Upper lobe of left lung (tissue), 6 donors: ENCODE measurements around the gene NGEF. TPM values are rescaled to one million over a fixed set of nuclear protein-coding genes. Genes with fewer than 3 reads are reported as not detected.
A peak's percentile ranks its signal among the peaks of the same experiment; 100 is the strongest.

Experiments used
- ATAC-seq, 2 donors: fragments of 200-7000 bp; cut with Tn5 transposase; one replicate each; pipeline ENCODE4 v1.9.1; 2022; ENCODE audit warnings: mild to moderate bottlenecking in 2 of 2, moderate library complexity in 2 of 2; ENCODE audit not compliant: low FRiP score in 2 of 2
- DNase-seq, 2 donors: peaks; one replicate each; pipeline ENCODE4 v3.0.0-alpha.2; 2019 to 2020
- H3K27ac ChIP-seq, 4 donors: fragments of 200-600 bp; sonication (generic); one replicate each; pipeline ENCODE4 v1.5.1; 2016 to 2019
- H3K27me3 ChIP-seq, 4 donors: fragments of 200-600 bp; sonication (generic); one replicate each; pipeline ENCODE4 v1.5.1; 2017 to 2019
- H3K36me3 ChIP-seq, 4 donors: fragments of 200-600 bp; sonication (generic); one replicate each; pipeline ENCODE4 v1.5.1; 2016 to 2019
- H3K4me1 ChIP-seq, 4 donors: fragments of 200-600 bp; sonication (generic); one replicate each; pipeline ENCODE4 v1.5.1; 2018 to 2019
- H3K4me3 ChIP-seq, 4 donors: fragments of 200-600 bp; sonication (generic); one replicate each; pipeline ENCODE4 v1.5.1; 2017 to 2019; ENCODE audit warnings: mild to moderate bottlenecking in 2 of 4, moderate library complexity in 1 of 4
- H3K9me3 ChIP-seq, 4 donors: fragments of 200-600 bp; sonication (generic); one replicate each; pipeline ENCODE4 v1.5.1; 2018 to 2019
- CTCF ChIP-seq, 6 experiments: fragments of 450-650 bp in 4 of 6; fragments of 200-600 bp in 2 of 6; sonication (generic) in 2 of 6; IDR thresholded peaks; one replicate each; pipeline ENCODE4 v1.5.1; 2016 to 2019; ENCODE audit warnings: antibody characterized with exemption in 6 of 6
- EP300 ChIP-seq, 4 donors: sonication (generic); formaldehyde crosslinking; IDR thresholded peaks; one replicate each; pipeline ENCODE4 v1.5.1; 2017; ENCODE audit warnings: antibody characterized with exemption in 4 of 4, control low read depth in 2 of 4
- POLR2A ChIP-seq, 4 donors: fragments of 450-650 bp; IDR thresholded peaks; one replicate each; pipeline ENCODE4 v1.5.1; 2016 to 2017; ENCODE audit warnings: antibody characterized with exemption in 4 of 4, mild to moderate bottlenecking in 2 of 4
- POLR2AphosphoS5 ChIP-seq, 2 donors: sonication (generic); formaldehyde crosslinking; IDR thresholded peaks; one replicate each; pipeline ENCODE4 v1.5.1; 2017; ENCODE audit warnings: antibody characterized with exemption in 2 of 2
- WGBS, 2 donors: methylation state at CpG; one replicate each; pipeline ENCODE4 v1.1.5; 2017 to 2018; 5-methylcytosine and 5-hydroxymethylcytosine counted together
- total RNA-seq, 6 donors: library from RNA; depleted of rRNA in 4 of 6; stranded (reverse); fragments of >200 nt in 4 of 6; gene quantifications; one replicate each; pipeline versions ENCODE4 v1.1.0 to v1.2.1, GENCODE V29; 2016 to 2021
- donor health status: DM: no; HTN: no; CAD: no; lungs with moderate emphysema.
- donor health status: DM: no; HTN: yes; CAD: no; lungs with severe emphysema.

Gene NGEF
- total RNA-seq, 6 donors from 2014 or later = 0.29 to 6.3 (median 0.98) TPM; not detected in 1

- Histone ChIP-seq H3K4me1 (no peaks in the 10 kb centered on the region), H3K9me3 (no peaks in the 10 kb centered on the region), H3K36me3 (no peaks in the 10 kb centered on the region), H3K4me3 (no peak overlapping the region), H3K27me3 (no peaks in the 10 kb centered on the region), H3K27ac (no peak overlapping the region)
- 95 to 96% methylated on average over 23 of the region's 23 CpGs for WGBS, 2 donors
- TF ChIP-seq POLR2A (IDR thresholded peaks at IDR 0.05) (no peak), POLR2AphosphoS5 (IDR thresholded peaks at IDR 0.05) (no peak), EP300 (IDR thresholded peaks at IDR 0.05) (no peak), CTCF (IDR thresholded peaks at IDR 0.05) (no peak)
- no peak for DNase-seq
- ATAC-seq = no peak
These were observed 22.5 kb upstream of the NGEF start for GRCh38 chr2:233035426-233036161.

GRCh38 chr2:233034091-233034882 lies 21.2 kb upstream of the NGEF start:
- DNase-seq = peak in 1 of 2 donors; percentile 72
- WGBS, 2 donors = 94 to 98% methylated on average over 12 to 37 of the region's 37 CpGs
- peak in 1 of 2 donors; percentile 17 for ATAC-seq
- H3K4me1 ChIP-seq = no peaks in the 10 kb centered on the region
- TF ChIP-seq EP300 (IDR thresholded peaks at IDR 0.05) = no peak
- TF ChIP-seq POLR2AphosphoS5 (IDR thresholded peaks at IDR 0.05) = no peak
- TF ChIP-seq CTCF (IDR thresholded peaks at IDR 0.05) = no peak
- TF ChIP-seq POLR2A (IDR thresholded peaks at IDR 0.05) = no peak
- H3K36me3 ChIP-seq = no peaks in the 10 kb centered on the region
- no peak overlapping the region for H3K27ac ChIP-seq
- no peaks in the 10 kb centered on the region for H3K9me3 ChIP-seq
- no peak overlapping the region for H3K4me3 ChIP-seq
- H3K27me3 ChIP-seq = no peaks in the 10 kb centered on the region

DNA sequence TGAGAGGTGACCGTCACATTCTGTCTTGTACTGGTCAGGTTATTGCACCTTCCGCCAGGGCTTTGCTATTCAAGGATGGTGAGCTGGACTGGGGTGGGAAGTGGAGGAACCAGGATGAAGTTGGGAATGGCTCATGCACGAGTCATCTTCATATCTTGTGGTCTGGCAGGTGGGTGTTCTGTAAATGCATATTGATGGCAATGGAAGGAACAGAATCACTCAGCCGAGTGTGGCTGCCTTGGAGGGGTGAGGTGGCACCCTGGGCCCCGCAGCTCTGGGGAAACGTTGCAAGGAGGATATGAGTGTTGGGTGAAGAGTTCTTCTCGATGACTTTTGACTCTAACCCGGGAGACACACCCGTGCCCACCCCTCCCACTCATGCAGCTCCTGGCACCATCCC lies 20.6 kb upstream of the NGEF start:
- H3K4me3 ChIP-seq = no peak overlapping the region
- H3K27ac ChIP-seq = no peak overlapping the region
- ATAC-seq = no peak
- WGBS, 2 donors = 73 to 74% methylated on average over 8 to 9 of the region's 9 CpGs
- H3K36me3 ChIP-seq = no peaks in the 10 kb centered on the region
- no peaks in the 10 kb centered on the region for H3K4me1 ChIP-seq
- H3K27me3 ChIP-seq = no peaks in the 10 kb centered on the region
- TF ChIP-seq EP300 (IDR thresholded peaks at IDR 0.05) = no peak
- TF ChIP-seq CTCF (IDR thresholded peaks at IDR 0.05) = no peak
- no peak for TF ChIP-seq POLR2A (IDR thresholded peaks at IDR 0.05)
- no peak for TF ChIP-seq POLR2AphosphoS5 (IDR thresholded peaks at IDR 0.05)
- no peak for DNase-seq
- H3K9me3 ChIP-seq = no peaks in the 10 kb centered on the region

DNA sequence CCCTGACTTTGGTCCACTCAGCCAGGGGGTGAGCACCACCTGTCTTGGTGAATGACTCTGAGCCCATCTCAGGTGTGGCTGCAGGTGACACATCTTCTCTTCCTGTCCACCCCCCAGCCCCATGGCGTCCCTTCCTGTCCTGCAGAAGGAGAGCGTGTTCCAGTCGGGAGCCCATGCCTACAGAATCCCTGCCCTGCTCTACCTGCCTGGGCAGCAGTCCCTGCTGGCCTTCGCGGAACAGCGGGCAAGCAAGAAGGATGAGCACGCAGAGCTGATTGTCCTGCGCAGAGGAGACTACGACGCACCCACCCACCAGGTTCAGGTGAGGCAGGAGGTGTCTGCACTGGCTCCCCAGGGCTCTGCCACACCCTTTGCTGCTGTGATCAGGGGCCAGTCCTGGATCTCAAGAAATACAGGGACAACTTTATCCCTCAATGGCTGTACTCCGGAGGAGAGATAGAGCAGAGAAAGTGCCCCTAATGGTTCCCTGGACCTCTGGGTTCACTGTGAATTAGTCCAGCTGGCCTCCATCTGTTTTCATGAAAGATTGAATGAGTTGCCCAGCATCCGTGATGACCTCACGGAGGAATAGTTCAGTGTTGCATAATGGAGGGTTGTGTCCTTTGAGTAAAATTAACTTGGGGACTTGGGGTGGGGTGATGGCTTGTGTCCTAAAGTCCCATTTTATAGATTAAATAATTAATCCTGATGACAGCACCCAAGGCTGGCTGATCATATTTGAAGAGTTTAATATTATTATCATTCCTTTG lies 19.7 kb upstream of the NGEF start, which contains the start of gene NEU2:
TSS of gene NEU2 (plus strand) at position 122 of the 770 bp plus-strand sequence. CDS start at position 122, 0 bp downstream.
- Histone ChIP-seq H3K9me3 (no peaks in the 10 kb centered on the region), H3K4me1 (no peaks in the 10 kb centered on the region), H3K36me3 (no peaks in the 10 kb centered on the region), H3K27me3 (no peaks in the 10 kb centered on the region), H3K27ac (no peak within 1 kb of the TSS), H3K4me3 (no peak within 1 kb of the TSS)
- no peak for ATAC-seq
- no peak for TF ChIP-seq CTCF (IDR thresholded peaks at IDR 0.05)
- TF ChIP-seq POLR2AphosphoS5 (IDR thresholded peaks at IDR 0.05) = no peak
- no peak for TF ChIP-seq POLR2A (IDR thresholded peaks at IDR 0.05)
- TF ChIP-seq EP300 (IDR thresholded peaks at IDR 0.05) = no peak
- DNase-seq = no peak
- 93% methylated on average over 7 to 11 of the region's 13 CpGs for WGBS, 2 donors
